Activated T-cell treated with anti-CD3 and anti-CD28 coated beads, Interleukin-2, amount 50 U/mL, for 48 hours (primary cell): ENCODE data around the gene FOSL2.

Experiments
- DNase-seq, 2 experiments: peaks; one replicate each; pipeline ENCODE4 v3.0.0-alpha.2; 2020

FOSL2 gene

DNA sequence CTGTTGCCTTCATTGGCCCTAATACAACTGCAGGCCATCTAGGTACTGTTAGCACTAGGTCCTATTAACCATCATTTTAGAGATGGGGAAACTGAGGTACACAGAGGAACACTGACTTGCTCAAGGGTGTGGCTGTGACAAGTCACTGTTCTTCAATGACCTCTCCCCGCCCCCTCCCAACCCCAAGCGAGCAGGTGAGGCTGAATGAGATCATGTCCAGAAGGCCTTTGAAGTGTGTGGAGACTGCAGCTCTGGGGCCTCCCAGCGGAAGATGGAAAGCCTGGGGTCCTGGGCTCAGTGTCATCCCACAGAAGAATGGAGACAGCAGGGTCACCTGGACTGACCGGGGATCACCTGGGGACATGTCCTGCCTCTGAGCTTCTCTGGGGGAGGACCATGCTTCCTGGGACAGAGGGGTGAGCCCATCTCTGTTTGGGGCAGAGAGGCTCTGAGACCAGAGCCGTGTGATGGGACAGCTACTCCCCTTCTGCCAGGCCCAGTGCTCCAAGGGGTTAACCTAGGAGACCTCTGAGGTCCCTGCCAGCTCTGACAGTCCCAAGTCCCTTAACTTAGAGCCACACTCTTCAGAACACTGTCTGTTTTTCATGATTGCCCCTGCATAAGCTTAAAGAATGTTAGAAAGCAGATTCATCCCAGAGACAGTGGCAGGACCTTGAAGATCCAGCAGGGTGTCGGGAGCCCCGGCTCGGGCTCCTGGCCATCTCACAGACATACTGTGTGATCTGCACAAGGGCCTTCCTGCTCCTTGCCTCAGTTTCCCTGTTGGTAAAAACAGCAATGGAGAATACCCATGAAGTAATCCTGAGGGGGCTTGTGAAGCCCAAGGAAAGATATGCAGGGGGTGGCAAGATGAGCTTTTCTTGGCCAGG lies 16.7 kb upstream of the FOSL2 start:
- no peak for DNase-seq

DNA sequence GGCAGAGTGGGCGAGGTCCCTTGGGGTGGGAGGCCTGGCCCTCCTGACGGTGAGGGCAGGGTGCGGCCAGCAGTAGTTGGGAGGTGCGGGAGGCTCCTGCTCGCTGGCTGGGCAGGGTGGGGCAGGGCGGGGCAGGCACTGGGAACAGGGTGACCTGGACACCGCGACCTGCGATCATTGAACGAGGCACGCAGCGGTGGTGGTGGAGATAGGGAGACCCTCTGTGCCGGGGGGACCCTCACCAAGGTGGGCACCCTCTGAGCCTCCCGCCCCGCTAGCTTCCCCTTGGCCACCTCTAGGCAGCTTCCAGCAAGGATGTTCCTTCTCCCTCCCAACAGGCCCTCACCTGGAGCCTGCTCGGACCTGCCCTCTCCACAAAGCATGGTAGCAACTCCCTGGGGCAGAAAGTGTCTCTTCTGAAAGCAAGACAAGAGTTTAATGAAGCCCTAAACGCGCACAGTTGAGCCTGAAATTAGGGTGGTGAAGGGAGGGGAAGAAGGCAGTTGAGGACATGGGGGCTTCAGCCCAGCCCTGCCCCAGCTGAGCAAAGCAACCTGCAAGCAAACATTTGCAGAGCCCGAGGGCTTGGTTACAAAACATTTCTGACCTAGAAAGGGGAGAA lies 15.4 kb upstream of the FOSL2 start:
- DNase-seq, result no peak

DNA sequence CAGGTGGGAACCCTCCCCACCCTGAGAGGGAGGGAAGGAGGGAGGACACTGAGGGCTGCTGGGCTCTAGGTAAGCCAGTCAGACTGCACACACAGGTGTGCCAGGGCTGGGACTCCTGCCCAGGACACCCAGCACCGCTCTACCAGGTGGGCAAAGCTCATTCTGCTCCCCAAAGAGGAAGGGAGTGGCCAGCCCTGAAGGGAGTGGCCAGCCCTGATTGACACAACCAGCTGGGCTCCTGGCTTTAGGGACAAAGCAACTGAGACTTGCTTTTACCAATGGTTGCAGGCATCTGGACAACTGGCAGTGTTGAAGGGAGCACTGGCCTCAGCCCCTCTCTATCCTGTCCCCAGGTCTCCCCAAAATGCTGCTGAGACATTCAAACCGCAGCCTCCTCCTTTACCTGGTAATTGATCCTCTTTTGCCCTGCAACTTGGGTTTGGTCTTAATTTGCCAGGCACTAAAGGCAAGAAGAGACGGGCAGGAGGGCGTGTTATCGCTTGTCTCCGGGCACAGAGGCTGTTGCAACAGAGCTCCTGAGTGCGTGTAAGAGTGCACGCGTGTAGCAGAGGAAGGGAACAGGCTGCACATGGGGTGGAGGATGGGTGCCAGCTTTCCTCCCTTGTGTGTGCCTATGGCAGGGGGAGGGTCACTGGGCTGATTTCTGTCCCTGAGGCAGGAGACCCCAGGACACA lies 14.5 kb upstream of the FOSL2 start:
- no peak for DNase-seq

DNA sequence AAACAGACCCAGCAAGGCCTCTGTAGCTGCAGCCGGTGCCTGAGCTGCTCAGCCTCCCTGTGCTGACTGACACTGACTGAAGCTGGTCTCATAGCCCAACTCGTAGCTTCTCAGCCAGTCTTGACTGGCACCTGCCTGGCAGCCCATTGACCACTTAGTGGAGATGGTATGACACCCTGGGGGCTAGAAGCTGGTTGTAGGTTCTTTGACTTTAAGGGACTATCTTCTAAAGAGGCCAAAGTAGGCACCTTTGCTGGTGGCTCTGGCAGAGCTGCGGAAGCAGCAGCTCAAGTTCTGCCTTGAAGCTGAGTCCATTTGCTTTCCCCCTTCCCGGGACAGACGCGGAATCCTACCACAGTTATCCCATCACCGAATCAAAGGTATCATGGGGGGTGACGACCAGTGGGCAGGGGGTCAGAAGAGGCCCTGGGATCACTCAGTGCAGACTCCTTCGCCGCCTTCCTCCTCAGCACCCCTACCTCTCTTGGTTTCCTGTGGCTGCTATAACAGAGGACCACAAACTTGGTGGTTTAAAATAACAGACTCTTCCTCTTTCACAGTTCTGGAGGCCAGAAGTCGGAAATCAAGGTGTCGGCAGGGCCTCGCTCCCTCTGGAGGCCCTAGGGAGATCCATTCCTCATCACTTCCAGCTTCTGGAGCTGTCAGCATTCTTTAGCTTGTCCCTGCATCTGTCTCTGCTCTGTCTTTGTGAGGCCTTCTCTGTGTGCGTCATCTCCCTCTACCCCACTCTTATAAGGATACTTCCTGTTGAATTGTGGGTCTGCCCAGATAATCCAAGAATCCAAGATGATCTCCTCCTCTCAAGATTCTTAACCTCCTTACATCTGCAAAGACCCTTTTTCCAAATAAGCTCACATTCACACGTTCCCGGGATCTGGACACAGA lies 13.7 kb upstream of the FOSL2 start:
- DNase-seq, result no peak

DNA sequence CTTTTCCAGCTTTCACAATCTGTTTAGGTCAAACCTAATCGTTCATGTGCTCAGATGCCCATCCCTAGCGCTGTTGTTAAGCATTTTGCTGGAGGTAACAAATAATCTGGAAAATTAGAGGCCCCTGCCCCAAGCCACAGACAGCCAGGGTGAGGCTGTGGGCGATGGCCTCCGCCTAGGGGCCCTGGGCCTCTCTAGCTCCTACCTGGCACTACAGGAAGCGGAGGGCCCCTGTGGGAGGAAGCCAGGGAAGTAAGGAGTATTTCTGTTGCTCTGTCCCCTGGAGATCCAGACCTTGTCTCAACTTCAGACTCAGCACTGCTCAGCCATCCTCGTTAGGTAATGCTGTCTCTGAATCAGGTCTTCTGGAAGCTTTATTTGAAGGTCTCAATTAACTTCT lies 12.4 kb upstream of the FOSL2 start:
- DNase-seq, result no peak

DNA sequence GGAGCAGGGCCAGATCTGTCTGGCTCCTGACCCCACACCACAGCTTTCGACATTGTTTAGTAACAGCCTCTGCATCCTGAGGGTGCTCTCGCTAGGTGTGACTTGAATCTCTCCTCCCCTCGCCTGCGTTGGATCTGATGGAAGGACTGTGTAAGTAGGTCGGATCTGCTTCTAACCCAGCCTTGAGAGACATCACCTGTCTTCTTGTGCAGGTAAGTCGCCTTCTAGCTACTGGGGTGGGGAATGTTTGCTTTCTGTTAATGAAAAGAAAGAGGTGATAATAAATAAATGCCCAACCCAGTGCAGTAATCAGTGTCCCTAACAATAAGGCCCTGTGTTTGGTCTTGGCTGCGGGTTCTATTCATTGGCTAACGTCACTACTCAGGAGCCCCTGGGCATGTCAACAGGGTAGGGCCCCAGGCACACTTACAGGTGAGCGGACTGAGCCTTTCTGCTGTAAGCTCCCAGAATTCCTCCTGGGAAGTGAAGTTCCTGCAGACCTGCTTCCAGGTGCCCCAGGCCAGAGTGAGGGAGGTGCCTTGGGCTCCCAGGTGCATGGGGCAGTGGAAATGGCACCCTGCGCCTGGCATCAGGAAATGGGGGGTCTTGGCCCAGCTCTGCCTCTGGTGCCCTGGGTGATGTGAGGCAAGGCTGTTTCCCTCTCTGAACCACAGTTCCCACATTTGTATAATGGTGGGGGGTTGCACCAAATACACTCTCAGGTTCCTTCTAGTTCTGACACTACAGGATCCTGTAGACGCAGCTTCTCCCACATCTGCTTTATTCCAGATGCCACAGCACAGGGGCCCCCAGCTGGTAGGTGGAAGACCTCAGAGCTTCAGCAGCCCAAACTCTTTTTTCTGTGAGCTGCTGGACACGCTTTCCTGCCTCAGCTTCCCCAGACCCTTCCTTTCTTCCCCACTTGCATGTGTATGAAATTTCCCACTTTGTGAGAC lies 11.2 kb upstream of the FOSL2 start:
- DNase-seq, result no peak

DNA sequence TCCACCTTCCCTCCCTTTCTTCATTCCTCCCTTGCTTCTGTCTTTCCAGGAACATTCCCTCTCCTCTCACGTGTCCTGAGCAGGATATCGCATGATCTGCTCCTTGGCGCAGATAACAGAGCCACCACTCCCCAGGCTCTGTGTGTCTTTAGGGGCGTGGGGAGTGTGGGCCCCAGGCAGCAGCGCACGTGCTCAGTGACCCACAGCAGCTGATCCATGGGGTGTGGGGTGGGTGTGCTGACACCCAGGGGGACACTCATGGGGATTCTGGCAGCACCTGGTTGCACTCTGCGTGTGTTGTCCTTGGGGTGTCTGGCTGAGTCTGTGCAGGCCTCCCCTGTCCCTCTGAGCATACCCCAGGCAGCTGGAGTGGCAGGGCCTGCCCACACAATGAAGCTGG lies 9.9 kb upstream of the FOSL2 start:
- no peak for DNase-seq

DNA sequence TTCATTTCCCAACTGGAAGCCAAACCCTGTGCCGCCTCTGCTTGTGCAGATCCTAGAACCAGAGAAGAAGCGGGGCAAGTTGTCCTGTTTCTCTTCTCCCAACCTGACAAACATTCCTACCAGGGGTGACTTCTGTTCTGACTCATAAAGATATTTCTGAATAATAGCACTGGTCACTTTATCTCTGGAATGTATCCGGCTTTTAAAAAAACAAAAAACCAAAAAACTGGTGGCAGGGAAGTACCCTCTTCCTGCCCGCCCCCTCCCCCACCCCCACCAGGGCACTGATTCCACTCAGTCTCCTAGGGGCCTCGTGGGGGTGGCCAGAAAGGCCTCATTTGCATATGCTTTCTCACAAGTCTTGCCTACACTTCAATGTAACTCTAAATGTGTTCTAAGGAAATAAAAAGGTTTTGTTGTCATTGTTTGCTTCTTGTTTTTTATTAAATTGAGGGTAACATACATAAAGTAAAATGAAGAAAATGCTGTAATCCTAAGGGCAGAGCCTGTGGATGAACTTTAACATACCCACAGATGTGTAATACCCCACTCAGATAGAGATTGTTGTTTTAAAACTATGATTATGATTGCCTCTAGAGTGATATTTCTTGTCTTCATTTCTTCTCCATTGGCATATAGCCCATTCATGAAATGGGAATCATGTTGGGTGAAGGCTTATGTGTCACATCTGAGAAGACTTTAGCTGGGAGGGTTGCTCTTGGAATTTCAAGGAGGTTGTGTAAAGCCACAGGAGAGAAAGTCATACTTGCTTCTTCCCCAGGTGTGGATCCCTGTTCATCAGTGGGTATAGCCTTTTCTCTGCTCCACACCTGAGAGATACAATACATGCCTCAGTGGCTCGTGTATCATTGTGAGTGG lies 5.3 kb upstream of the FOSL2 start:
- no peak for DNase-seq

DNA sequence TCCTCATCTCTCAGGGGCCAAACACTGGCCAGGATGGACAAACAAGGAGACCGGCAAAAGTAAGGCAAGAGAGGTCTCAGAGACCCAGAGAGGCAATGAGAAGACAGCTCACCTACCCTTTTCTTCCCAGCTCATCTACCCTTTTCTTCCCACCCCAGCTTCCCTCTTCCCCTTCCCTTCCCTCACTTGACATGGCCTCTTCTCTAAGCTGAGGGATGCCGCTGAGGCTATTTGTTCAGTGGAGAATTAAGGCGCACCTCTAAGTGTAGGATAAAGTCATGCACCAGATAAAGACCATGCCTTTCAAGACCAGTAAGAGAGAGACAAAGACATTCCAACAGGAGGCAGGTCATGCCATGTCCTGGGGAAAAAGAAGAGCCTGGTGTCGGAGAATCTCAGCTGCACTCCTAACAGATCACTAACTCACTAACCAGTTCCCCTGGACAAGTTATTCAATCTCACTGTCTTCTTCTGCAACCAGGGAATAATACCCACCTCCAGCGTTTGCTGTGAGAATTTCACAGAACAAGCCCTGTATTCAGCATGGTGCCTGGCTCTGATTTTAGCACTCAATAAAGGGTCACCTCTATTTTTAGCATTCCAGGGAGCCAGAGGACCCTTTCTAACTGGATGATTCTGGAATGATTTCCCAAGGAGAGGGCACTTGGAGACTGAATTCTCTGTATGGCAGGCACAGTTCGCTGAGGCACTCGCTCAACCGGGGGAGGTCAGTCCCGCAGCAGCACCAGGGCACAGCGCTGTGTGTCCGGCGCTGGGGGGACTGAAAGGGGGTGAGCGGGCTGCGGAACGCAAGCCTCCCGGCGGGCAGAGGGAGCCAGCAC lies 3.0 kb upstream of the FOSL2 start:
- no peak for DNase-seq

DNA sequence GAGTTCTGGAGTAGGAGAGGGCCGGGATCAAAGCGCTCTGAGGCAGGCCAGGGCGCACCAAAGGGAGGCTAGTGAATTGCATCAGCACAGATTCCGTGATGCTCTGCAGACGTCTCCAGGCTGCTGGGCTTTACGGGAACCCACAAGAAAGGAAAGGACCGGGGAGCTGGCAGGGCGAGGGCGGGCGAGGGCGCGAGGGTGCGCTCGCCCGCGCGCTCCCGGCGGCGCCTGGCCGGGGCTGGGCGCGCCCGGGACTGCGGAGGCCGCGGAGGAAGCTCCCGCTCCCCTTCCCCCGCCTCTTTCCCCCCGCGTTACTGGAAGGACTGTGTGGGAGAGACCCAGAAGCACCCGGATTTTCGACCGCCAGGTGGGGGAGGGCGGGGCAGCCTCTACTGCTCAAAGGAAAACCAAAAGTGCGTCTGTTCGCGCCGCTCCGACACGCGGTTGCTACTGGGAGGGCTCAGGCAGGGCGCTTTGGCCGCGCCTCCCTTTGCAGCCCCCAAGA lies 2.4 kb upstream of the FOSL2 start:
- DNase-seq, result peak; percentile 97 to 98

DNA sequence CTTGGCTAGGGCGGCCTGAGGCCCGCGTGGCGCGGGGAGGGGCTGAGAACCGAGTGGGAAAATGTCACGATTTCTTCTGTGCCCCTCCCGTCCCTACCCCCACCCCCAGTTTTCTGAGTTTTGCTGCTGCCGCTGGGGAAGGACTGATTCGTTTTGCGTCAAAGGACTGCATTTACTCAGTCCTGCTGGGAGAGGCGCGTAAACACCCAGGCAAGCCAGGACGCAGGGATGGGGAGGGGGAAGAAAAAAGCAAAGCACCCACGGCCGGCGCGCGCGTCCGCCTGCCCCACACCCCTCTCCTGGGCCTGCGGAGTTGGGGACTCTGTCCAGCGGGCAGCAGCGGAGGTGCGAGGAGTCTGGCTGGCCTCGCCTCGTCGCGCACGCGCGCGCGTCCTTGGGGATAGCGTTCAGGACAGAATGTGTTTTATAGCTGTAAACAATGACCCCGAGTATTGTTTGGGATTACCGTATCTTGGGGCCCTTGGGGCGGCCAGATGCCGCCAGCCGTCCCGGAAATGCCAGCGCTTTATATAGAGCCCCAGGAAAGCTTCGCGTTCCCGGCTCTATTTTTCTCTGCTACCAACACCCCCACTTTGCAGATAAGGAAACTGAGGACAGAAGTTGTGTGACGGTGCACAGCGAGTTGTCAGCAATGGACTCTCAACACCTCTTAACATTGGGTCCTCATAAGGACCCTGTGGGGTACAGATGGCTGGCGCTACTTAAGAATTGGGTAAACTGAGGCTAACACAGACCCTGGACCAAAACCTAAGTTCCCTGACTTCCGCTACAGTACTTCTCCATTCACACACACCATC lies 1.7 kb upstream of the FOSL2 start:
- no peak for DNase-seq

DNA sequence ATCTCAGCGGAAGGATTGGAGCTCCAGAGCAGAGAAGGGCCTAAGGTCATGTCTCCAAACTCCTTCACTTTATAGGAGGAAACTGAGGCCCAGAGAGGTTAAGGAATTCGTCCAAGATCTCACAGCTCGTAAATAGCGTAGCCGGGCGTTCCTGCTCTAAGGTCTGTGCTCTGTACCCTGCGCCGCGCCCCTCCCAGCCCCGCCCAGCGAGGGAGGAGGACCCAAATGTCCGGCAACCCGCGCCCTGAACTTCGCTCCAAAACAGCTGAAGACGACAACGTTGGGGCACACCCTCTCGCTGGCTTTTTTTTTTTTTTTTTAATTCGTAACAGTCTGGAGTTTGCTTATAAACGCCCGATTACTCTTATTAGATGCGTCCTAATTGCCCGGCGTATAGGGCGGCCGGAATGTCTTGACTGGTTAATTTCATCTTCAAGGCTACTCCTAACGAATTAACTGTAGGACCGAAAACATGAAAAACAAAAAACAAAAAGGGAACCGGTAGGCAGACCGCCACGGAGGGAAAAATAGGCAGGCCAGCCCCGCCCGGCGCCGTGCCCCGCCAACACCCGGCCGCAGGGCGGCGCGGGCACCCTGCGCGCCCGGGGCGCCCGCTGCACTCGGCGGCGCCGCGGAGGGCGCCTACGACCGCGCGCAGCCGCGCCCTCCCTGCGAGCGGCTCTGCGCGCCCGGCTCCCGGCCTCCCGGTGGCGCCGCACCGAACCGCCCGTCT lies 928 bp upstream of the FOSL2 start:
- peak; percentile 89 for DNase-seq

DNA sequence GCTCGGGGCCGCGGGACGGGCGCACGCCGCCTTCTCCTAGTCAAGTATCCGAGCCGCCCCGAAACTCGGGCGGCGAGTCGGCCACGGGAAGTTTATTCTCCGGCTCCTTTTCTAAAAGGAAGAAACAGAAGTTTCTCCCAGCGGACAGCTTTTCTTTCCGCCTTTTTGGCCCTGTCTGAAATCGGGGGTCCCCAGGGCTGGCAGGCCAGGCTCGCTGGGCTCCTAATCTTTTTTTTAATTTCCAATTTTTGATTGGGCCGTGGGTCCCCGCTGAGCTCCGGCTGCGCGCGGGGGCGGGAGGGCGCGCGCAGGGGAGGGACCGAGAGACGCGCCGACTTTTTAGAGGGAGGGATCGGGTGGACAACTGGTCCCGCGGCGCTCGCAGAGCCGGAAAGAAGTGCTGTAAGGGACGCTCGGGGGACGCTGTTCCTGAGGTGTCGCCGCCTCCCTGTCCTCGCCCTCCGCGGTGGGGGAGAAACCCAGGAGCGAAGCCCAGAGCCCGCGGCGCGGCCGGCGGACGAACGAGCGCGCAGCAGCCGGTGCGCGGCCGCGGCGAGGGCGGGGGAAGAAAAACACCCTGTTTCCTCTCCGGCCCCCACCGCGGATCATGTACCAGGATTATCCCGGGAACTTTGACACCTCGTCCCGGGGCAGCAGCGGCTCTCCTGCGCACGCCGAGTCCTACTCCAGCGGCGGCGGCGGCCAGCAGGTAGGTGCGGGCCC lies 617 bp downstream of the FOSL2 start:
- peak; percentile 74 to 75 for DNase-seq

DNA sequence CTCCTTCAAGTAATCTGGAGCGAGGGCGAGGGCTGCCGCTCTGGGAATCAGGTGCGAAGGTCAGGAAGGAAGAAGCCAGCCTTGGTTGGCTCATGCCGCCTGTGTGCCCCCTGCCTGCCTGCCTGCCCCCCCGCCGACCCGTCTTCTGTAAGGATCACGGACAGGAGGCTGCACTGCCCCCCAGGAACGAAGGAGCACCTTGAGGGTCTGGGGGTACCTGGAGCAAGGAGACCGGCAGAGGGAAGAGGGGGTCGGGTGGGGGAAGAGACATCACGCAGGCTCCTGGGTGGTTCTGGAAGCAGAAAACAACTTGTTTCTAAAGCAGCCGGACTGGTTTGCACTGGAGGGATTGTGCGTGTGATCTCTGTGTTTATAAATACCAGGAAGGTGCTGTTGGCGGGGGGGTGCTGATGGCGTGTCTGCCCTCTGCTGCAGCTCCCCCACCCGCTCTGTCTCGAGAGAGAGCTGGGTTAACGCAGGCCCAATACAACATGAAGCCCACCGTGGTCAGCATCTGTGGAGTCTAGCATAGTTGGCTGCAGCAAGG lies 1.7 kb downstream of the FOSL2 start:
- DNase-seq, result no peak

DNA sequence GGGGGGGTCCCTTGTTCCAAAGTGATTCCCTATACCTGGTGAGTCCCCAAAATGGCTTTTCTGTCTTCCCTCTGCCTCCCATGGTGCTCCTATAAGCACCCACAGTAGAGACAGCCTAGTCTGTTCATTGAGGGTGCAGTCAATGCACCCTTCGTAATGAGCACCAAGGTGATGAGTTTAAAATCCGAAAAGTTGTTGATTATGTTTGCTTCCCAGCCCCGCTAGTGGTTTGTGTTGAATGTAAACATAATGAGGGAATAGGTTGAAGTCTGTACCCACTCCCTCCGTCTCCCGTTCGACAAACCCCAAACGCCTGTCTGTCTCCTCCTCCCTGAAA lies 2.3 kb downstream of the FOSL2 start:
- no peak for DNase-seq

DNA sequence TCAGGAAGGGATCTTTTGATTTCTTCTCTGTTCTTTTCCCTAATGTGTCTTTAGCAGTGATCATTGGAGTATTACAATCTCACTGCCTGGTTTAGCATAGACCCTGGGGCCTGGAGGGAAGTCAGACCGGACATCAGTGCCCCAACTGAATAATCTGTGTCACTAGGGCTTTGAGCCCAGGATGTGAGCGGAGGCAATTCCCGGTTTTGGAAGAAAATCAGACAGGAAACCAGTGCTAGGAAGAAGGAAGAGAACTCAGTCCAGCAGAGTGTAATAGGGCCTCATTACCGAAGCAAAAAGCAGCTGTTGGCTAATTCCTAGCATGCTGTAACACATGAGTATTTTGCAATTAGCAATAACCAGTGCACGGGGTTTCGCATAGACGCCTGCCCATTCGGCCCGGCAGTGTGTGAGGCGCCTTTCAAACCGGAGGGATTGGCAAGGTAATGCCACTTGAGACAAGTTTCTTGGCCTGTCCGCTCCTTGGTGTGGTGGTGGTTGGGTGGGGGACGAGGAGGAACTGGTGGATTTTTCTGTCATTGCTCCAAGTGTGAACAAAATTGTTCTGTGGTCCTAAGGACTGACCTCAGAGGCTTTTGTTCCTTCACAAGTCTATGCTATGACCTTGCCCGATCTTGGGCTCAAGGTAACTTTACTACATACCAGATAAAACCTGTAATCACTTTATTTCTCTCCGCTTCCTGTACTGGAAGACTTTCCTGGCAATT lies 2.8 kb downstream of the FOSL2 start:
- DNase-seq, result no peak
